ENCODE measurements around the gene ARHGEF17. TPM values are rescaled to one million over a fixed set of nuclear protein-coding genes. Genes with fewer than 3 reads are reported as not detected.

Gene ARHGEF17
- total RNA-seq, 3 donors from 2014 or later: 7.6 to 75.8 (median 13.6) TPM

DNA sequence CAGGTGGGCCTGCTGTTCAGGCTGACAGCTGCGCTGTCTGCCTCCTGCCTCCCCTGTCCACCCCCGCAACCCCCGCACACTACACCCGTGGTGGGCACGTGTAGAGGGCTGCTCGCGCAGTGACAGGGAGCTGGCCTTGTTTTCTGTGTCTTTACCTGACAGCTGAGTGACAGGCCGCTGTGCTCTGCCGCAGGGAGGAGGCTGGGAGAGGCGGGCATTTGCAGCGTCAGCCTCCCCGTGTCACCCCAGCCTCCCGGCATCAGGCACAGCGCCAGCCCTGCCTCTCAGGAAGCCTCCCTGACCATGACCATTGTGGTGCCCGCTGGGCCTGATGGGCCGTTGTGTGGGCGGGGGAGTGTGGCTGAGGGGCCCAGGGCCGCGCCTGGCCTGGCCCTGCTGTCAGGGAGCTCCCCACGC is 36.1 kb downstream of the ARHGEF17 start:
- DNase-seq (no peak), ATAC-seq (no peak)
- TF ChIP-seq, protein P1, sequence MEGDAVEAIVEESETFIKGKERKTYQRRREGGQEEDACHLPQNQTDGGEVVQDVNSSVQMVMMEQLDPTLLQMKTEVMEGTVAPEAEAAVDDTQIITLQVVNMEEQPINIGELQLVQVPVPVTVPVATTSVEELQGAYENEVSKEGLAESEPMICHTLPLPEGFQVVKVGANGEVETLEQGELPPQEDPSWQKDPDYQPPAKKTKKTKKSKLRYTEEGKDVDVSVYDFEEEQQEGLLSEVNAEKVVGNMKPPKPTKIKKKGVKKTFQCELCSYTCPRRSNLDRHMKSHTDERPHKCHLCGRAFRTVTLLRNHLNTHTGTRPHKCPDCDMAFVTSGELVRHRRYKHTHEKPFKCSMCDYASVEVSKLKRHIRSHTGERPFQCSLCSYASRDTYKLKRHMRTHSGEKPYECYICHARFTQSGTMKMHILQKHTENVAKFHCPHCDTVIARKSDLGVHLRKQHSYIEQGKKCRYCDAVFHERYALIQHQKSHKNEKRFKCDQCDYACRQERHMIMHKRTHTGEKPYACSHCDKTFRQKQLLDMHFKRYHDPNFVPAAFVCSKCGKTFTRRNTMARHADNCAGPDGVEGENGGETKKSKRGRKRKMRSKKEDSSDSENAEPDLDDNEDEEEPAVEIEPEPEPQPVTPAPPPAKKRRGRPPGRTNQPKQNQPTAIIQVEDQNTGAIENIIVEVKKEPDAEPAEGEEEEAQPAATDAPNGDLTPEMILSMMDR (IDR thresholded peaks at IDR 0.05): no peak
- H3K4me3 ChIP-seq: no peak overlapping the region
- no peaks in the 10 kb centered on the region for H3K9me3 ChIP-seq
- H3K36me3 ChIP-seq (ENCODE audit: low read depth): no peaks in the 10 kb centered on the region
- intact Hi-C loops (cut with DNase I, micrococcal nuclease): no loop called here
- H3K4me1 ChIP-seq (ENCODE audit: low read depth): no peaks in the 10 kb centered on the region

DNA sequence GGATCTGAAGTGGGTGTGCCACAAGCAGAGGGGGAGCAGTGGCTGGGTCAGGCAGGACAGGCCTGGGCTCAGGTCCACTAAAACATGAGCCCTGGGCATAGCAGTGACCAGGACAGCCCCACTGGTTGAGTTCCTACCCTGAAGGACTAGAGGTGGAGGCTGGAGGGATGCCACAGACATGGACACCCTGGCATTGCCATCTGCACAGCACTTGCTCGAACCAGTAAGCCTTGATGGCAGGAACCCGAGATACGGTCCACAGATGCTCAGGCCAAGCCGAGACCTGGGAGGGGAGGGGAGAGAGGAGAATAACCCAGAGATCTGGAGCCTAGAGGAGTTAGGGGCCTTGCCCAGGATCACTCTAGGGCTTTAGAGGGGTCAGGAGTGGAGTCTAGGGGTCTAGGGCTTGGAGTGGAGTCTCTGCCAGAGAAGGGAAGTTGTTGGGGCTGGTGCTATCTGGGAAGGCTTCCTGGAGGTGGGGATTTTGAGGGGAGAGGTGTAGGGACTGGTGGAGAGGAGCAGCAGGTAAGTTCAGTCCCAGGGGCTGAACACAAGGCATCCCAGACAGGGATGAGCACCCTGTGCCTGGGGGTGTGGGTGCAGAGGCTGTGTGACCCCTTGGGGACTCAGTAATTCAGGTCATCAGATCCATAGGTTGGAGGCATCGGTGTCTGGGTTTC is 37.5 kb downstream of the ARHGEF17 start:
- intact Hi-C loops (cut with DNase I, micrococcal nuclease): no loop called here
- H3K4me1 ChIP-seq (ENCODE audit: low read depth): no peaks in the 10 kb centered on the region

DNA sequence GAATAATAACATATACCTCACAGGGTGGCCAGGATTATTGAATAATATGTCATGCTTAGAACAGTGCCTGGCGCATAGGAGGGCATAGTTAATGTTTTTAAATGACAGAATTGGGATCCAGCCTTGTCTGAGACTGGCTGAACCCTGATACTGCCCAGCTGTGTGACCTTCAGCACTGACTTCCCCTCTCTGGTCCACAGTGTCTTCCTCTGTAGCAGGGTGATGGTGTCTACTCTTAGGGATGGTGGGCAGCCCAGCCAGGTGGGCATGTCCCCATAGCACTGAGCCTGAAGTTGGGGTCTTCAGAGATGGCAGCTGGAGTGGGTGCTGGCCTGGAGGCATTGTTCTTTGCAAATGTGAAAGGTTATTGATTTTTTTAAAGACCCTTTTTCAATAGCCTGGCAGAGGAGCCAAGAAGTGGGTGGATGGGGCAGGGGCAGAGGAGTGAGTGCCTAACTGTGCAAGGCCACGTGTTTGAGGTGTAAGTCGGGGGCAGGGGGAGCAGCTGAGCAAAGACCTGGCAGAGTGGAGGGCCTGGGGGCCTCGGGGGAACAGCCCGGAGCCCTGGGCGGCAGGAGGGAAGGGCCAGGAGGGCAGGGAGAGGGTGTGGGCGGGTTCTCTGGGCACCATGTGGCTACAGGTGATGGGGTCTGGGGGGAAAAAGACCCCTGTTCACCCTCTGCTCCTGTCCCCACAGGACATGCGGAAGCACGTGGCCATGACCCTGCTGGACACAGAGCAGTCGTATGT is 38.3 kb downstream of the ARHGEF17 start:
- TF ChIP-seq, protein P1 (IDR thresholded peaks at IDR 0.05): no peak
- no peaks in the 10 kb centered on the region for H3K36me3 ChIP-seq (ENCODE audit: low read depth)
- no peaks in the 10 kb centered on the region for H3K4me1 ChIP-seq (ENCODE audit: low read depth)
- no peak for DNase-seq
- H3K9me3 ChIP-seq: no peaks in the 10 kb centered on the region
- no peak overlapping the region for H3K4me3 ChIP-seq
- ATAC-seq: no peak
- intact Hi-C loops (cut with DNase I, micrococcal nuclease): no loop called here

More for the DNA sequence above, 37.5 kb downstream of the ARHGEF17 start:
- no peaks in the 10 kb centered on the region for H3K9me3 ChIP-seq
- no peak overlapping the region for H3K4me3 ChIP-seq
- no peak for DNase-seq
- TF ChIP-seq, protein P1 (IDR thresholded peaks at IDR 0.05): no peak
- no peak for ATAC-seq
- no peaks in the 10 kb centered on the region for H3K36me3 ChIP-seq (ENCODE audit: low read depth)

DNA sequence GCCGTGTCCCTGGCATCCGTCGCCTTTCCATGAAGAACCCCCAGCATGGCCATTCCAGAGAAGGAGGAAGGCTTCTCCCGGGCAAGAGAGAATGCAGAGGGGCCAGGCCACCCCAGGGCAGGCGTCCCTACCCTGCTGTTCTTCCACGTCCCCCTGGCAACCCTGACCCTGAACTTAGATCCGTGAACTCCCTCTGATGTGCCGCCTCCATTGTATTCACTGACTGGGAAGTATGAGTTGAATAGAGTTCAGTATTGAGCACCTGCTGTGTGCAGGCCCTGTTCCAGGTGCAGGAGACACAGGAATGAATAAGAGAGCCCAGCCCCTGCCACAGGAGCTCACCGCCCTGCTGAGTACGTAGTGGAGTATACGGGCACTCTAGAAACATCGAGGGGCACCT is 39.0 kb downstream of the ARHGEF17 start:
- Histone ChIP-seq H3K4me1 (ENCODE audit: low read depth) (no peaks in the 10 kb centered on the region), H3K9me3 (no peaks in the 10 kb centered on the region), H3K36me3 (ENCODE audit: low read depth) (no peaks in the 10 kb centered on the region), H3K4me3 (no peak overlapping the region)
- intact Hi-C loops (cut with DNase I, micrococcal nuclease): no loop called here
- TF ChIP-seq, protein P1 (IDR thresholded peaks at IDR 0.05): no peak
- no peak for DNase-seq
- ATAC-seq: no peak

DNA sequence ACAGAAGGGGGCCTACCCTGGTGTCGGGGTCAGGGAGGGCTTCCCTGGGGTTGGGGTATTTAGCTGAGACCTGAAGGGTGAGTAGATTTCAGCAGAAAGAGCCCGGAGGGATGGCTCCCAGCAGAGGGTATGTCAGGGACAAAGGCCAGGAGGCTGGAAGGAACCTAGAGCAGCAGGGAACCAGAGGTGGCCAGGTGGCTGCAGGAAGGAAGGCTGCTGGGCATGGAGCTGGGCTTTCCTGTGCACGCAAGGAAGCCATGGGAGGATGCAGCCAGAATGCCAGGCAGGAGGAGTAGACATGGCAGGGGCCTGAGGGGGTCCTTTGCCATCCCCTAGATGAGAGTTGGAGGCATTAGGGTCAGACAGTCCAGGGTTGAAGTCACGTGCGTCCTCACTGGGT is 40.8 kb downstream of the ARHGEF17 start:
- Histone ChIP-seq H3K4me1 (ENCODE audit: low read depth) (no peaks in the 10 kb centered on the region), H3K36me3 (ENCODE audit: low read depth) (no peaks in the 10 kb centered on the region), H3K9me3 (no peaks in the 10 kb centered on the region), H3K4me3 (no peak overlapping the region)
- TF ChIP-seq, protein P1 (IDR thresholded peaks at IDR 0.05): no peak
- ATAC-seq (no peak), DNase-seq (no peak)
- intact Hi-C loops (cut with DNase I, micrococcal nuclease): no loop called here
